Kidney (tissue), 14 donors: ENCODE measurements around the gene ATP6V1B1. TPM values are rescaled to one million over a fixed set of nuclear protein-coding genes. Genes with fewer than 3 reads are reported as not detected.
A peak's percentile ranks its signal among the peaks of the same experiment; 100 is the strongest.

Experiments used
- DNase-seq, 5 donors: peaks; one replicate each; pipeline ENCODE4 v3.0.0-alpha.2; 2013 to 2020
- FAIRE-seq: peaks from 2 replicates; lab custom pipeline; 2012; peaks lifted over from hg19 to GRCh38; lab: Jason Lieb, UNC
- H3K27ac ChIP-seq, 2 donors: one replicate each; pipeline ENCODE4 v1.7.0; 2013; ENCODE audit warnings: low read depth in 2 of 2, low read length in 2 of 2, inconsistent platforms in 1 of 2
- H3K27me3 ChIP-seq: one replicate; pipeline ENCODE4 v1.7.1; 2013; ENCODE audit warnings: low read length, inconsistent platforms; ENCODE audit not compliant: control insufficient read depth, insufficient read depth
- H3K36me3 ChIP-seq, 3 donors: one replicate each; pipeline versions ENCODE4 v1.7.0 to v1.7.1; 2013; ENCODE audit warnings: low read length in 3 of 3, control low read depth in 1 of 3, inconsistent platforms in 1 of 3; ENCODE audit not compliant: insufficient read depth in 3 of 3, control insufficient read depth in 2 of 3
- H3K4me1 ChIP-seq, 3 donors: one replicate each; pipeline versions ENCODE4 v1.7.0 to v1.7.1; 2013; ENCODE audit warnings: low read length in 3 of 3, inconsistent platforms in 1 of 3, low read depth in 1 of 3; ENCODE audit not compliant: control insufficient read depth in 2 of 3, insufficient read depth in 2 of 3
- H3K4me3 ChIP-seq, 3 donors: one replicate each; pipeline versions ENCODE4 v1.7.0 to v1.8.1; 2013; ENCODE audit warnings: low read length in 3 of 3, control low read depth in 1 of 3, inconsistent platforms in 1 of 3
- H3K9ac ChIP-seq, 3 donors: one replicate each; pipeline versions ENCODE4 v1.7.0 to v1.7.1; 2013; ENCODE audit warnings: low read length in 3 of 3, control low read depth in 1 of 3, inconsistent platforms in 1 of 3
- H3K9me3 ChIP-seq, 3 donors: one replicate each; pipeline versions ENCODE4 v1.7.0 to v1.7.1; 2013; ENCODE audit warnings: low read length in 3 of 3, control low read depth in 1 of 3, inconsistent platforms in 1 of 3; ENCODE audit not compliant: control insufficient read depth in 2 of 3, insufficient read depth in 1 of 3
- CTCF ChIP-seq: IDR thresholded peaks from 3 replicates; pipeline ENCODE4 v1.5.1; 2012; ENCODE audit warnings: mild to moderate bottlenecking, moderate library complexity, borderline replicate concordance; ENCODE audit not compliant: insufficient read depth; ENCODE audit errors: extremely low read depth
- intact Hi-C: fragments of 100-400 bp; cut with DNase I; formaldehyde crosslinking; loops from one replicate; pipeline ENCODE4 v1.11.1; 2022
- polyA plus RNA-seq: library from polyadenylated mRNA; stranded (reverse); fragments of 350-450 nt; fragmentation: Illumina TruSeq; extraction: RNeasy Lipid Tissue Mini Kit (QIAGEN cat#74804); gene quantifications from one replicate; pipeline ENCODE4 v1.2.3, GENCODE V29; 2014; ENCODE audit warnings: low read depth, low replicate concordance; ENCODE audit not compliant: insufficient read depth
- total RNA-seq: library from RNA; stranded (reverse); fragmentation: NEBNext Ultra II Directional; extraction: Animal tissue kit (Norgen Biotek cat#: 25700); gene quantifications from one replicate; pipeline ENCODE4 v1.2.1, GENCODE V29; 2021
- donor health status: control.
- donor health status: control.
- donor health status: control.
- donor health status: control.
- donor health status: control.
- donor health status: DM: yes; HTN: yes; CAD: no.
- donor health status: Normal renal cell carcinoma (clear cell type).

Gene ATP6V1B1
- total and polyA plus RNA-seq, 2 donors from 2014 or later = 37.9 to 400 TPM

DNA sequence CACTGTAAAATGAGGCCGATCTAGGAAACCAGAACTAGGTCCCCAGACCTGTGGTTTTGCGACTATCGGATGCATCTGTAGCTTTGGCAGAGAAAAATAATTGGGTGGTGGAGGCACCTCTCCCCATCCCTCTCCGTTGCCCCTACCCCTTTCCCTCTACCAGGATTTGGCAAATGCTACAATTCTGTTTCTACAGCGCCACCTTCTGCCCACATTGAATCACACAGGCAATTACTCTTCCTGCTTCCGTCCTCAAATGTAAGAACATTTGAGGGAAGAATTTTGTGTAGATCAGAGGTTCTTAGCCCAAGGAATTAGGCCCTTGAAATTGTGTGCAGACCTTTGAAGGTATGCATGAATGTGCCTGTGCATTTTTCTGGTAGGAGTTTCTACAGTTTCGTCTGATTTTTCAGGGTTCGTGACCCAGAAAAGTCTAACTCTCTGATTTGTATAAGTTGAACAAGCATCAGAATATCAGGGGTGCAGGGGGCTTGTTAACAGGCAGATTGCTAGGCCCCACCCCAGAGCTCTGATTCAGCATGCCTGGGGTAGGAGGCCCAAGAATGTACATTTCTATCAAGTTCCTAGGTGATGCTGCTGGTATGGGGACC lies 11.2 kb downstream of the ATP6V1B1 start:
- H3K27me3 ChIP-seq = peaks cover 22% of the 10 kb centered on the region
- H3K4me1 ChIP-seq = peaks cover 0 to 9% (median 0%) of the 10 kb centered on the region in 3 donors
- H3K4me3 ChIP-seq = no peak overlapping the region
- FAIRE-seq (no peak), DNase-seq (peak in 3 of 5 donors; percentile 75 to 88 (median 78))
- H3K27ac ChIP-seq = no peak overlapping the region
- H3K9me3 ChIP-seq = no peaks in the 10 kb centered on the region
- TF ChIP-seq CTCF = peak; percentile 83
- intact Hi-C loops = loop anchor here (5.0 kb wide), 1 partner anchor 75 kb away; no protein-coding TSS in a partner anchor
- H3K36me3 ChIP-seq = no peaks in the 10 kb centered on the region
- H3K9ac ChIP-seq = no peak overlapping the region

DNA sequence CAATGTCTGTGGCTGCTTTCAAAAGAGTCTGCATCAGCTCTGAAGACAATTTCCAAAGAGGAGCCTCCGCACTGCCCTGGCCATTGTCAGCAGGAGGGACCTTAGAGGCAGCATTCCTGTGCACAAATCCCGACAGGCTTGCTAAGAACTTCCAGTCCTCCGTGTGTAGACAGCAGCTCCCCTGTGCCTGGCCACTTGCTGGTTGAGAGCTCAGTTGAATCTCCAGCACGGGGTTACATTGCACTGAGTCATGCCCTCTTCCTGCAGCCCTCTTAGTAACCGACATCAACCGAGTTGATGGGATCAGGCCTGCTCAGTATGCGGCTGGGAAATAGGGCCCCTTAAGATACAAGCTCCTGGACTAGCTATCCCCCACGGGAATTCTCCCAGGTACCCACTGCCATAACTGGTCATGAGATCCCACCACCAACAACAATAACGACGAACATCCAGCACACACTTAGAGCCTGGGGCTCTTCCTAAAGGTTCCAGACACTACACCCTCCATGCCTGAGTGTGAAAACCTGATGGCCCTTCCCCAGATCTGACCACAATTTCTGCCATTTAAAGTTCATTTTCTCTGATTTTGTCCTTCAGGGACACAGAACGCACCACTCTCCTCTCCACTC lies 12.0 kb downstream of the ATP6V1B1 start:
- no peak for TF ChIP-seq CTCF
- Histone ChIP-seq H3K36me3 (no peaks in the 10 kb centered on the region), H3K9me3 (no peaks in the 10 kb centered on the region), H3K4me3 (no peak overlapping the region), H3K27me3 (peaks cover 23% of the 10 kb centered on the region), H3K27ac (no peak overlapping the region), H3K4me1 (peaks cover 0 to 9% (median 0%) of the 10 kb centered on the region in 3 donors), H3K9ac (no peak overlapping the region)
- intact Hi-C loops = loop anchor here (5.0 kb wide), 1 partner anchor 75 kb away; no protein-coding TSS in a partner anchor
- FAIRE-seq (no peak), DNase-seq (no peak)

GRCh38 chr2:70948337-70949003 lies 12.8 kb downstream of the ATP6V1B1 start:
- Histone ChIP-seq H3K9ac (peak overlapping the region in 2 of 3 donors; percentile 29 to 51), H3K9me3 (no peaks in the 10 kb centered on the region), H3K4me3 (peak overlapping the region in 2 of 3 donors; percentile 49 to 55), H3K36me3 (no peaks in the 10 kb centered on the region), H3K27ac (no peak overlapping the region), H3K4me1 (peaks cover 0 to 9% (median 0%) of the 10 kb centered on the region in 3 donors), H3K27me3 (peaks cover 27% of the 10 kb centered on the region)
- TF ChIP-seq CTCF = peak; percentile 49
- intact Hi-C loops = loop anchor here (5.0 kb wide), 1 partner anchor 76 kb away; no protein-coding TSS in a partner anchor
- FAIRE-seq = no peak
- DNase-seq = peak; percentile 78 to 90 (median 86)
